OCI-LY3 (cell line): ENCODE measurements around the gene DIP2C.

Experiments used
- H2AFZ ChIP-seq: fragments of 200-600, 300-600 bp; shearing (Covaris generic); 2 replicates; pipeline ENCODE4 v1.6.0; 2014; ENCODE audit warnings: antibody characterized with exemption, low read depth, low read length
- H3K27ac ChIP-seq: fragments of 200-600, 300-600 bp; sonication (generic); 2 replicates; pipeline ENCODE4 v1.5.1; 2014; ENCODE audit warnings: mild to moderate bottlenecking, low read length, moderate library complexity, mixed read lengths
- H3K27me3 ChIP-seq: fragments of 200-600, 300-600 bp; sonication (generic); 2 replicates; pipeline ENCODE4 v1.6.1; 2014; ENCODE audit warnings: low read depth, low read length, mixed read lengths
- H3K36me3 ChIP-seq: fragments of 200-600, 300-600 bp; sonication (generic); replicated peaks from 2 replicates; pipeline ENCODE3; 2014; ENCODE audit warnings: low read depth, low read length, mixed read lengths
- H3K4me1 ChIP-seq: fragments of 300-600, 200-600 bp; sonication (generic); 2 replicates; pipeline ENCODE4 v1.6.1; 2014; ENCODE audit warnings: low read length, mixed read lengths
- H3K4me2 ChIP-seq: fragments of 200-600, 300-600 bp; sonication (generic); 2 replicates; pipeline ENCODE4 v1.6.1; 2014; ENCODE audit warnings: low read length, mixed read lengths
- H3K4me3 ChIP-seq: fragments of 300-600, 200-600 bp; sonication (generic); 2 replicates; pipeline ENCODE4 v1.5.1; 2014; ENCODE audit warnings: antibody characterized with exemption, mild to moderate bottlenecking, low read length, moderate library complexity
- H3K79me2 ChIP-seq: fragments of 300-600, 200-600 bp; shearing (Covaris generic); 2 replicates; pipeline ENCODE4 v1.6.1; 2014; ENCODE audit warnings: mild to moderate bottlenecking, low read length, mixed read lengths
- H3K9ac ChIP-seq: fragments of 300-600, 200-600 bp; shearing (Covaris generic); 2 replicates; pipeline ENCODE4 v1.6.0; 2014; ENCODE audit warnings: mild to moderate bottlenecking, low read length, moderate library complexity
- H3K9me3 ChIP-seq: fragments of 200-600, 300-600 bp; shearing (Covaris generic); 2 replicates; pipeline ENCODE4 v1.6.1; 2014; ENCODE audit warnings: low read length, mixed read lengths; ENCODE audit not compliant: insufficient read depth
- H4K20me1 ChIP-seq: fragments of 200-600, 300-600 bp; sonication (generic); 2 replicates; pipeline ENCODE4 v1.6.1; 2016; ENCODE audit warnings: low read length, mixed read lengths; ENCODE audit not compliant: insufficient read depth
- EZH2phosphoT487 ChIP-seq: fragments of 200-600 bp; shearing (Covaris generic); IDR thresholded peaks from 2 replicates; pipeline ENCODE4 v1.6.1; 2018; ENCODE audit warnings: antibody characterized with exemption, mixed run types, low read depth
- TF ChIP-seq, protein P1 (sequence below): fragments of 200-600, 300-600 bp; sonication (generic); IDR thresholded peaks from 2 replicates; pipeline ENCODE4 v1.5.1; 2014; ENCODE audit warnings: antibody characterized with exemption, low read length, low read depth

The DIP2C gene

GRCh38 chr10:603745-604144, 85.7 kb downstream of the DIP2C start:
- H3K79me2 ChIP-seq: no peaks in the 10 kb centered on the region
- no peaks in the 10 kb centered on the region for H3K36me3 ChIP-seq
- no peaks in the 10 kb centered on the region for H3K4me1 ChIP-seq
- no peak overlapping the region for H3K27ac ChIP-seq
- H3K9me3 ChIP-seq: peaks cover 3% of the 10 kb centered on the region; the same call in 1 of the 2 replicates
- H3K4me2 ChIP-seq: no peak overlapping the region
- H2AFZ ChIP-seq: no peak overlapping the region
- H3K9ac ChIP-seq: no peak overlapping the region
- no peak overlapping the region for H3K4me3 ChIP-seq
- TF ChIP-seq, protein P1, sequence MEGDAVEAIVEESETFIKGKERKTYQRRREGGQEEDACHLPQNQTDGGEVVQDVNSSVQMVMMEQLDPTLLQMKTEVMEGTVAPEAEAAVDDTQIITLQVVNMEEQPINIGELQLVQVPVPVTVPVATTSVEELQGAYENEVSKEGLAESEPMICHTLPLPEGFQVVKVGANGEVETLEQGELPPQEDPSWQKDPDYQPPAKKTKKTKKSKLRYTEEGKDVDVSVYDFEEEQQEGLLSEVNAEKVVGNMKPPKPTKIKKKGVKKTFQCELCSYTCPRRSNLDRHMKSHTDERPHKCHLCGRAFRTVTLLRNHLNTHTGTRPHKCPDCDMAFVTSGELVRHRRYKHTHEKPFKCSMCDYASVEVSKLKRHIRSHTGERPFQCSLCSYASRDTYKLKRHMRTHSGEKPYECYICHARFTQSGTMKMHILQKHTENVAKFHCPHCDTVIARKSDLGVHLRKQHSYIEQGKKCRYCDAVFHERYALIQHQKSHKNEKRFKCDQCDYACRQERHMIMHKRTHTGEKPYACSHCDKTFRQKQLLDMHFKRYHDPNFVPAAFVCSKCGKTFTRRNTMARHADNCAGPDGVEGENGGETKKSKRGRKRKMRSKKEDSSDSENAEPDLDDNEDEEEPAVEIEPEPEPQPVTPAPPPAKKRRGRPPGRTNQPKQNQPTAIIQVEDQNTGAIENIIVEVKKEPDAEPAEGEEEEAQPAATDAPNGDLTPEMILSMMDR: no peak
- TF ChIP-seq EZH2phosphoT487: no peak
- no peaks in the 10 kb centered on the region for H3K27me3 ChIP-seq
- H4K20me1 ChIP-seq: no peaks in the 10 kb centered on the region

DNA sequence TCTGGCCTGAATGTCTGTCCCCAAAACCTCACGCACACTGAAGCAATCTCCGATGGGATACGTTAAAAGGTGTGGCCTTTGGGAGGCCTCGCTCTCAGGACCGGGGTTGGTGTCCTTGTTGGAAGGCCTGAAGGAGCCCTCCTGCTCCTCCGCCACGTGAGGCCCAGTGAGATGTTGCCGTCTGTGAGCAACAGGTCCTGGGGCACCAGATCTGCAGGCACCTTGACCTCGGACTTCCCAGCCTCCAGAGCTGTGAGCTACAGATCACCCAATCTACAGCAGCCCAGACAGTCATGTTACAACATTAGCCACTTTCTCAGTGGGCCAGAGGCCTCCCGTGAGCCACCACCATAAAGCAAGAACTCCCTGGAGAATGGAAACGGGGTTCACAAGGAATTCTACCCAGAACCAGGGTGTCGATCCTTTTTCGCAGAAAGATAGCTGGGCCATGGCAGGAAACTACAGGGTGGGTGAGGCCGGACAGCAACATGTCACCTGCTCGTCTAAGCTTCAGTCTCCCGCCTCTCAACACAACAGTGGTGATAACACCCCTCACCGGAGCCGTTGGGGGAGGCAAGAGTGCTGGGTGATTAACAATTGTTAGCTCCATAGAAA, 87.0 kb downstream of the DIP2C start:
- H3K27ac ChIP-seq: no peak overlapping the region
- H3K4me2 ChIP-seq: no peak overlapping the region
- H4K20me1 ChIP-seq: no peaks in the 10 kb centered on the region
- H3K36me3 ChIP-seq: no peaks in the 10 kb centered on the region
- H3K9me3 ChIP-seq: peaks cover 3% of the 10 kb centered on the region; the same call in 1 of the 2 replicates
- H3K27me3 ChIP-seq: no peaks in the 10 kb centered on the region
- no peaks in the 10 kb centered on the region for H3K79me2 ChIP-seq
- no peak overlapping the region for H2AFZ ChIP-seq
- no peak for TF ChIP-seq EZH2phosphoT487
- TF ChIP-seq, protein P1: no peak
- no peak overlapping the region for H3K4me3 ChIP-seq
- no peak overlapping the region for H3K9ac ChIP-seq
- H3K4me1 ChIP-seq: no peaks in the 10 kb centered on the region

GRCh38 chr10:601660-601963, 87.9 kb downstream of the DIP2C start:
- Histone ChIP-seq H3K9ac (no peak overlapping the region), H3K4me3 (no peak overlapping the region), H3K4me2 (no peak overlapping the region), H3K4me1 (no peaks in the 10 kb centered on the region), H4K20me1 (no peaks in the 10 kb centered on the region), H2AFZ (no peak overlapping the region), H3K27ac (no peak overlapping the region), H3K9me3 (no peaks in the 10 kb centered on the region), H3K27me3 (no peaks in the 10 kb centered on the region), H3K36me3 (no peaks in the 10 kb centered on the region), H3K79me2 (no peaks in the 10 kb centered on the region)
- no peak for TF ChIP-seq EZH2phosphoT487
- TF ChIP-seq, protein P1: no peak

GRCh38 chr10:600876-601659, 88.4 kb downstream of the DIP2C start:
- no peak overlapping the region for H2AFZ ChIP-seq

More at GRCh38 chr10:600876-601659, 88.4 kb downstream of the DIP2C start:
- no peaks in the 10 kb centered on the region for H3K4me1 ChIP-seq
- no peaks in the 10 kb centered on the region for H3K27me3 ChIP-seq
- H3K36me3 ChIP-seq: no peaks in the 10 kb centered on the region
- H3K9ac ChIP-seq: no peak overlapping the region
- H3K4me2 ChIP-seq: no peak overlapping the region
- H4K20me1 ChIP-seq: no peaks in the 10 kb centered on the region
- no peak overlapping the region for H3K27ac ChIP-seq
- no peaks in the 10 kb centered on the region for H3K79me2 ChIP-seq
- H3K4me3 ChIP-seq: no peak overlapping the region
- no peak for TF ChIP-seq EZH2phosphoT487
- TF ChIP-seq, protein P1: no peak
- H3K9me3 ChIP-seq: no peaks in the 10 kb centered on the region
